Osteoblast (primary cell): ENCODE measurements around the gene GRIK3. TPM values are rescaled to one million over a fixed set of nuclear protein-coding genes. Genes with fewer than 3 reads are reported as not detected.

Source experiments
- DNase-seq: peaks from one replicate; pipeline ENCODE4 v3.0.0; 2011; ENCODE audit warnings: low spot score, mixed read lengths; ENCODE audit not compliant: insufficient read length; ENCODE audit errors: missing footprints
- H2AFZ ChIP-seq: 2 replicates; pipeline ENCODE4 v1.6.0; 2011; ENCODE audit warnings: mild to moderate bottlenecking, low read length
- H3K27ac ChIP-seq: 2 replicates; pipeline ENCODE4 v1.5.1; 2011; ENCODE audit warnings: mild to moderate bottlenecking, low read depth, low read length, moderate library complexity
- H3K27me3 ChIP-seq: 2 replicates; pipeline ENCODE4 v1.6.0; 2012; ENCODE audit warnings: mild to moderate bottlenecking, control low read depth, inconsistent platforms, low read length, moderate library complexity; ENCODE audit not compliant: insufficient read depth
- H3K36me3 ChIP-seq: 2 replicates; pipeline ENCODE4 v1.5.1; 2011; ENCODE audit warnings: mild to moderate bottlenecking, low read length, control low read depth, moderate library complexity; ENCODE audit not compliant: insufficient read depth
- H3K4me1 ChIP-seq: 2 replicates; pipeline ENCODE4 v1.5.1; 2011; ENCODE audit warnings: mild to moderate bottlenecking, low read length, control low read depth, moderate library complexity; ENCODE audit not compliant: insufficient read depth
- H3K4me2 ChIP-seq: 2 replicates; pipeline ENCODE4 v1.6.0; 2011; ENCODE audit warnings: mild to moderate bottlenecking, low read length; ENCODE audit not compliant: insufficient read depth
- H3K4me3 ChIP-seq: fragments of 200-600 bp; sonication (generic); 3 replicates; pipeline ENCODE4 v1.5.1; 2012; ENCODE audit warnings: mild to moderate bottlenecking, low read length, inconsistent platforms; ENCODE audit not compliant: insufficient read depth
- H3K79me2 ChIP-seq: 2 replicates; pipeline ENCODE4 v1.6.0; 2012; ENCODE audit warnings: mild to moderate bottlenecking, low read length, control low read depth, inconsistent platforms; ENCODE audit not compliant: insufficient read depth
- H3K9me3 ChIP-seq: 2 replicates; pipeline ENCODE4 v1.5.1; 2011; ENCODE audit warnings: low read depth, low read length, control low read depth
- H4K20me1 ChIP-seq: 2 replicates; pipeline ENCODE4 v1.6.0; 2012; ENCODE audit warnings: mild to moderate bottlenecking, low read length, control low read depth; ENCODE audit not compliant: insufficient read depth
- total RNA-seq: library from RNA; depleted of rRNA; stranded (reverse); fragments of >200 nt; gene quantifications from 2 replicates; pipeline ENCODE4 v1.2.3, GENCODE V29; 2012
- TF ChIP-seq, protein P1 (sequence below): IDR thresholded peaks from 2 replicates; pipeline ENCODE4 v1.5.1; 2011; ENCODE audit warnings: mild to moderate bottlenecking, low read depth, low read length, moderate library complexity; ENCODE audit errors: extremely low read depth

The GRIK3 gene
- total RNA-seq, 1 donor: not detected

DNA sequence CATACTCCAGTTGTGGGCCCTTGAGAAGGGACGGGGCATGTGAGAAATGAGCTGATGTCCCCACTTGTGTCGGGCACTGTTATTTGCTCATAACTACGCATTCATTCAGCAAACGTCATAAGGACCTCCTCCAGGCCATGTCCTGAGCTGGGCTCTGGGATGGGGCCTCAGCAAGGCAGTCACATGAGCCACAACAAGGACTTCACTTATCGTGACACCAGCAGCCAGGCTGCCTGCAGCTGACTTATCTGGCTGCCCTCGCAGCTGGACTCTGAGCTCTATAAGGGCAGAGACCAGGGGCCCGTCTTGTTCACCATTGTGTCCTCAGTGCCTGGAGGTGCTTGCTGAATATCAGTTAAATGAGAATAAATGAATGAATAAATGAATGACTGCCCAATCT lies 37.5 kb upstream of the GRIK3 start:
- H3K36me3 ChIP-seq: no peaks in the 10 kb centered on the region
- no peak overlapping the region for H3K4me2 ChIP-seq
- H3K9me3 ChIP-seq: no peaks in the 10 kb centered on the region
- H4K20me1 ChIP-seq: no peaks in the 10 kb centered on the region
- TF ChIP-seq, protein P1, sequence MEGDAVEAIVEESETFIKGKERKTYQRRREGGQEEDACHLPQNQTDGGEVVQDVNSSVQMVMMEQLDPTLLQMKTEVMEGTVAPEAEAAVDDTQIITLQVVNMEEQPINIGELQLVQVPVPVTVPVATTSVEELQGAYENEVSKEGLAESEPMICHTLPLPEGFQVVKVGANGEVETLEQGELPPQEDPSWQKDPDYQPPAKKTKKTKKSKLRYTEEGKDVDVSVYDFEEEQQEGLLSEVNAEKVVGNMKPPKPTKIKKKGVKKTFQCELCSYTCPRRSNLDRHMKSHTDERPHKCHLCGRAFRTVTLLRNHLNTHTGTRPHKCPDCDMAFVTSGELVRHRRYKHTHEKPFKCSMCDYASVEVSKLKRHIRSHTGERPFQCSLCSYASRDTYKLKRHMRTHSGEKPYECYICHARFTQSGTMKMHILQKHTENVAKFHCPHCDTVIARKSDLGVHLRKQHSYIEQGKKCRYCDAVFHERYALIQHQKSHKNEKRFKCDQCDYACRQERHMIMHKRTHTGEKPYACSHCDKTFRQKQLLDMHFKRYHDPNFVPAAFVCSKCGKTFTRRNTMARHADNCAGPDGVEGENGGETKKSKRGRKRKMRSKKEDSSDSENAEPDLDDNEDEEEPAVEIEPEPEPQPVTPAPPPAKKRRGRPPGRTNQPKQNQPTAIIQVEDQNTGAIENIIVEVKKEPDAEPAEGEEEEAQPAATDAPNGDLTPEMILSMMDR: no peak
- H3K79me2 ChIP-seq: no peaks in the 10 kb centered on the region
- H3K27me3 ChIP-seq: no peaks in the 10 kb centered on the region
- no peak overlapping the region for H3K4me3 ChIP-seq
- H3K4me1 ChIP-seq: no peaks in the 10 kb centered on the region
- no peak for DNase-seq
- H3K27ac ChIP-seq: no peak overlapping the region
- H2AFZ ChIP-seq: no peak overlapping the region

GRCh38 chr1:37070126-37070525 lies 35.8 kb upstream of the GRIK3 start:
- Histone ChIP-seq H3K79me2 (no peaks in the 10 kb centered on the region), H4K20me1 (no peaks in the 10 kb centered on the region), H3K4me2 (no peak overlapping the region), H3K9me3 (no peaks in the 10 kb centered on the region), H3K36me3 (no peaks in the 10 kb centered on the region), H3K4me1 (no peaks in the 10 kb centered on the region), H3K27me3 (no peaks in the 10 kb centered on the region), H3K27ac (no peak overlapping the region), H2AFZ (no peak overlapping the region), H3K4me3 (no peak overlapping the region)
- TF ChIP-seq, protein P1: no peak
- no peak for DNase-seq

DNA sequence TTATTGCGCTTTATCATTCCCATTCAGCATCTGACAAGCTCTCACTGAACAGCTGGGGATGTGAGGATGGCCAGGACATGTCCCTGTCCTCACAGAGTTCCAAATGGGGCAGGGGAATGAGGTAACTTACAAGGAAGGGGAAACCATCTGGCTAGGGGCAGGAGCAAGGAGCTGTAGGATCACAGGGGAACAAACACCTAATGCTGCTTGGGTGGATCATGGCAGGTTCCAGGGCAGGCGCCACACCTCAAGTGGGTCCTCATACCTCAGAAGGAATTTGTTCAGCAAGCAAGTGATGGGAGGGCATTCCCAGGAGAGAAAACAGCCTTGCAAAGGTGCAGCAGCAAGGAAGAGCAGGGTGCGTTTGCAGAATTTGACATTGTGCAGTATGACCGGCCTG lies 35.1 kb upstream of the GRIK3 start:
- no peaks in the 10 kb centered on the region for H4K20me1 ChIP-seq
- H3K4me2 ChIP-seq: no peak overlapping the region
- DNase-seq: no peak
- no peak overlapping the region for H3K27ac ChIP-seq
- no peaks in the 10 kb centered on the region for H3K79me2 ChIP-seq
- H3K9me3 ChIP-seq: no peaks in the 10 kb centered on the region
- H3K27me3 ChIP-seq: no peaks in the 10 kb centered on the region
- no peaks in the 10 kb centered on the region for H3K36me3 ChIP-seq
- no peak overlapping the region for H3K4me3 ChIP-seq
- TF ChIP-seq, protein P1: no peak
- H3K4me1 ChIP-seq: no peaks in the 10 kb centered on the region
- H2AFZ ChIP-seq: no peak overlapping the region

DNA sequence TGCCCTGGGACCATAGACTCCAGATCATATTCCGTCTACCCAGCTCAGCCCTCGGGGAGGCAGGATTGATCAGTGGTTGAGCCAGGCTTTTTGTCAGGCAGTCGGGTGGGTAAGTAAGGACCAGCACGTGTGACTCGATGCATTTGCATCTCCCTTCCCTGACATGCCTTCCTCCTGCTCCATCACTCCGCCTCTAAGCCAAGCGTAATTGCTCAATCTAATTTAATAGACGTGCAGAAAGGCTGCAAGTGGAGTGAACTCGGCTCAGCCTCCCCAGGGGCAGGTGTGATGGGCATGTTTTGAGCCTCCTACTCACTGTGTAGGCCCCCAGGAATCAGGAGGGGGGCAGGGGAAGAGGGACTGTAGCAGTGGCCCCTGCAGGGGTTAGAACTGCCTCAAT lies 34.6 kb upstream of the GRIK3 start:
- Histone ChIP-seq H3K9me3 (no peaks in the 10 kb centered on the region), H3K27me3 (no peaks in the 10 kb centered on the region), H2AFZ (no peak overlapping the region), H3K4me3 (no peak overlapping the region), H3K4me2 (no peak overlapping the region), H4K20me1 (no peaks in the 10 kb centered on the region), H3K27ac (no peak overlapping the region), H3K79me2 (no peaks in the 10 kb centered on the region), H3K4me1 (no peaks in the 10 kb centered on the region), H3K36me3 (no peaks in the 10 kb centered on the region)
- TF ChIP-seq, protein P1: no peak
- no peak for DNase-seq
